ENCODE data around the gene MARCHF6.
A peak's percentile ranks its signal among the peaks of the same experiment; 100 is the strongest.
"Not testable (repeated sequence)": the region's sequence is repeated elsewhere in the genome, so short reads cannot be mapped to it uniquely, and the experiment has no call there.

MARCHF6 gene

GRCh38 chr5:10353241-10354047 is at the start of gene MARCHF6:
Gene MARCHF6, plus strand, starts transcription at chr5:10353695. Its CDS starts 204 bp downstream, at chr5:10353899.
- DNase-seq = peak; percentile 97

GRCh38 chr5:10303699-10304170 is 49.8 kb upstream of the MARCHF6 start:
- no peak for DNase-seq

- DNase-seq = no peak
These were observed 48.6 kb upstream of the MARCHF6 start for GRCh38 chr5:10304932-10305331.

GRCh38 chr5:10306114-10306513 is 47.4 kb upstream of the MARCHF6 start:
- DNase-seq = no peak

- DNase-seq = no peak
These were observed 46.7 kb upstream of the MARCHF6 start for GRCh38 chr5:10306806-10307205.

GRCh38 chr5:10307206-10308148 is 46.0 kb upstream of the MARCHF6 start, which contains the start of gene CMBL:
Gene CMBL, minus strand, starts transcription at chr5:10307902. Its CDS starts 17,140 bp downstream, at chr5:10290762.
- DNase-seq = peak; percentile 44

GRCh38 chr5:10308844-10309243 is 44.7 kb upstream of the MARCHF6 start:
- DNase-seq = no peak

GRCh38 chr5:10310066-10310779 is 43.3 kb upstream of the MARCHF6 start:
- DNase-seq = no peak

GRCh38 chr5:10310835-10311570 is 42.5 kb upstream of the MARCHF6 start:
- not testable (repeated sequence) for DNase-seq

- DNase-seq = no peak
These were observed 41.7 kb upstream of the MARCHF6 start for GRCh38 chr5:10311595-10312425.

- DNase-seq = no peak
These were observed 38.3 kb upstream of the MARCHF6 start for GRCh38 chr5:10315201-10315600.

- no peak for DNase-seq
These were observed 37.5 kb upstream of the MARCHF6 start for GRCh38 chr5:10315824-10316509.

- no peak for DNase-seq
These were observed 35.4 kb upstream of the MARCHF6 start for GRCh38 chr5:10317825-10318682.

- no peak for DNase-seq
These were observed 34.2 kb upstream of the MARCHF6 start for GRCh38 chr5:10319202-10319851.

GRCh38 chr5:10320793-10321192 is 32.7 kb upstream of the MARCHF6 start:
- no peak for DNase-seq

- DNase-seq = no peak
These were observed 31.6 kb upstream of the MARCHF6 start for GRCh38 chr5:10321882-10322281.

- no peak for DNase-seq
These were observed 29.7 kb upstream of the MARCHF6 start for GRCh38 chr5:10323588-10324488.

Measured in activated CD4-positive, alpha-beta T cell treated with anti-CD3 and anti-CD28 coated beads for 48 hours (primary cell).